Smooth muscle cell (in vitro differentiated cells): ENCODE measurements around the gene DYRK1A. TPM values are rescaled to one million over a fixed set of nuclear protein-coding genes. Genes with fewer than 3 reads are reported as not detected.
"Not testable (repeated sequence)": the region's sequence is repeated elsewhere in the genome, so short reads cannot be mapped to it uniquely, and the experiment has no call there.

Experiments used
- DNase-seq: peaks from one replicate; lab custom pipeline; 2025; ENCODE audit not compliant: unreplicated experiment; lab: John Stamatoyannopoulos, UW
- H2AFZ ChIP-seq: fragments of 200-600 bp; sonication (generic); 2 replicates; pipeline ENCODE4 v1.6.0; 2016; ENCODE audit warnings: antibody characterized with exemption, low read depth, mild to moderate bottlenecking
- H3F3A ChIP-seq: fragments of 200-600 bp; sonication (generic); 2 replicates; pipeline ENCODE4 v1.6.0; 2017; ENCODE audit warnings: antibody characterized with exemption, low read depth
- H3K27ac ChIP-seq: fragments of 200-600 bp; sonication (generic); 2 replicates; pipeline ENCODE4 v1.5.1; 2016; ENCODE audit warnings: low read depth, mild to moderate bottlenecking
- H3K27me3 ChIP-seq: fragments of 200-600 bp; sonication (generic); 2 replicates; pipeline ENCODE4 v1.6.1; 2016; ENCODE audit warnings: low read depth, mild to moderate bottlenecking
- H3K36me3 ChIP-seq: fragments of 200-600 bp; sonication (generic); 2 replicates; pipeline ENCODE4 v1.5.1; 2016; ENCODE audit warnings: low read depth
- H3K4me1 ChIP-seq: fragments of 200-600 bp; sonication (generic); 2 replicates; pipeline ENCODE4 v1.5.1; 2016; ENCODE audit warnings: low read depth
- H3K4me2 ChIP-seq: fragments of 200-600 bp; sonication (generic); 2 replicates; pipeline ENCODE4 v1.6.0; 2016; ENCODE audit warnings: mild to moderate bottlenecking
- H3K4me3 ChIP-seq: fragments of 200-600 bp; sonication (generic); 2 replicates; pipeline ENCODE4 v1.5.1; 2016; ENCODE audit warnings: mild to moderate bottlenecking
- H3K79me2 ChIP-seq: fragments of 200-600 bp; sonication (generic); 2 replicates; pipeline ENCODE4 v1.6.0; 2016; ENCODE audit warnings: low read depth, mild to moderate bottlenecking
- H3K9ac ChIP-seq: fragments of 200-600 bp; sonication (generic); 2 replicates; pipeline ENCODE4 v1.6.0; 2016; ENCODE audit warnings: low read depth
- H3K9me3 ChIP-seq: fragments of 200-600 bp; sonication (generic); replicated peaks from 2 replicates; pipeline ENCODE4 v1.5.1; 2016; ENCODE audit warnings: low read depth
- H4K20me1 ChIP-seq: fragments of 200-600 bp; sonication (generic); 2 replicates; pipeline ENCODE4 v1.6.0; 2016; ENCODE audit warnings: low read depth
- CTCF ChIP-seq: fragments of 200-600 bp; sonication (generic); IDR thresholded peaks from 2 replicates; pipeline ENCODE4 v1.5.1; 2017; ENCODE audit warnings: borderline replicate concordance, mild to moderate bottlenecking, antibody characterized with exemption; ENCODE audit not compliant: insufficient read depth, poor library complexity, severe bottlenecking
- WGBS: methylation state at CpG from one replicate; pipeline ENCODE4 v1.1.7; 2016; ENCODE audit warnings: low lambda C conversion rate; 5-methylcytosine and 5-hydroxymethylcytosine counted together
- polyA plus RNA-seq: library from polyadenylated mRNA; unstranded; fragments of >200 nt; fragmentation: Nextera tagmentation; extraction: Ambion mirVana; gene quantifications from 2 replicates; pipeline ENCODE4 v1.2.1, GENCODE V29; 2016
- total RNA-seq: library from RNA; depleted of rRNA; stranded (reverse); fragments of >200 nt; gene quantifications from 2 replicates; pipeline ENCODE4 v1.2.3, GENCODE V29; 2014

The DYRK1A gene
- total and polyA plus RNA-seq, 2 experiments from 2014 or later = 2.4 to 61.7 TPM

GRCh38 chr21:37520801-37521200 is 154.2 kb downstream of the DYRK1A start:
- H2AFZ ChIP-seq = no peak overlapping the region
- H3K79me2 ChIP-seq = no peaks in the 10 kb centered on the region
- no peaks in the 10 kb centered on the region for H3K9me3 ChIP-seq
- peaks cover 2% of the 10 kb centered on the region for H3K4me1 ChIP-seq
- H3K36me3 ChIP-seq = no peaks in the 10 kb centered on the region
- H3K4me3 ChIP-seq = no peak overlapping the region
- WGBS = 95% methylated on average over 11 of the region's 11 CpGs
- no peaks in the 10 kb centered on the region for H3F3A ChIP-seq
- H3K27me3 ChIP-seq = no peaks in the 10 kb centered on the region
- no peak for DNase-seq
- H4K20me1 ChIP-seq = peaks cover 1% of the 10 kb centered on the region
- no peak for TF ChIP-seq CTCF
- H3K9ac ChIP-seq = no peak overlapping the region
- H3K27ac ChIP-seq = no peak overlapping the region
- H3K4me2 ChIP-seq = no peak overlapping the region

- Histone ChIP-seq H3K36me3 (no peaks in the 10 kb centered on the region), H3K27ac (no peak overlapping the region), H3F3A (no peaks in the 10 kb centered on the region), H3K79me2 (no peaks in the 10 kb centered on the region), H3K9ac (no peak overlapping the region), H3K4me2 (no peak overlapping the region), H3K27me3 (no peaks in the 10 kb centered on the region), H3K9me3 (no peaks in the 10 kb centered on the region), H3K4me3 (no peak overlapping the region), H4K20me1 (no peaks in the 10 kb centered on the region), H3K4me1 (peaks cover 6% of the 10 kb centered on the region), H2AFZ (no peak overlapping the region)
- DNase-seq = no peak
- no peak for TF ChIP-seq CTCF
- 98% methylated on average over 7 of the region's 7 CpGs for WGBS
These were observed 155.1 kb downstream of the DYRK1A start for GRCh38 chr21:37521658-37522057.

GRCh38 chr21:37522641-37523295 is 156.2 kb downstream of the DYRK1A start:
- Histone ChIP-seq H3K9me3 (no peaks in the 10 kb centered on the region), H3K79me2 (no peaks in the 10 kb centered on the region), H3K9ac (no peak overlapping the region), H3K27me3 (no peaks in the 10 kb centered on the region), H3F3A (no peaks in the 10 kb centered on the region), H3K4me3 (no peak overlapping the region), H3K4me2 (no peak overlapping the region), H3K27ac (no peak overlapping the region), H2AFZ (no peak overlapping the region), H3K36me3 (no peaks in the 10 kb centered on the region), H3K4me1 (peaks cover 6% of the 10 kb centered on the region), H4K20me1 (no peaks in the 10 kb centered on the region)
- 97% methylated on average over 10 of the region's 10 CpGs for WGBS
- DNase-seq = no peak
- no peak for TF ChIP-seq CTCF

- not testable (repeated sequence) for H3K9me3 ChIP-seq, H3K9ac ChIP-seq, H3F3A ChIP-seq, H3K4me3 ChIP-seq, H3K27me3 ChIP-seq, H3K27ac ChIP-seq, H4K20me1 ChIP-seq, H3K79me2 ChIP-seq, DNase-seq, H3K36me3 ChIP-seq, H3K4me2 ChIP-seq, H2AFZ ChIP-seq, H3K4me1 ChIP-seq
- 98% methylated on average over 5 of the region's 5 CpGs for WGBS
These were observed 158.4 kb downstream of the DYRK1A start for GRCh38 chr21:37524944-37525343.
